ENCODE results near the gene LIPJ.

The LIPJ gene, protein sequence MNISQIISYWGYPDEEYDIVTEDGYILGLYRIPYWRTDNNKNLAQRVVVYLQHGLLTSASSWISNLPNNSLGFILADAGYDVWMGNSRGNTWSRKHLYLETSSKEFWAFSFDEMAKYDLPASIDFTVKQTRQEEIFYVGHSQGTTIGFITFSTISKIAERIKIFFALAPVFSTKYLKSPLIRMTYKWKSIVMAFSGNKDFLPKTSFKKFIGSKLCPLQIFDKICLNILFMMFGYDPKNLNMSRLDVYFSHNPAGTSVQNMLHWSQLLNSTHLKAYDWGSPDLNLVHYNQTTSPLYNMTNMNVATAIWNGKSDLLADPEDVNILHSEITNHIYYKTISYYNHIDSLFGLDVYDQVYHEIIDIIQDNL

DNA sequence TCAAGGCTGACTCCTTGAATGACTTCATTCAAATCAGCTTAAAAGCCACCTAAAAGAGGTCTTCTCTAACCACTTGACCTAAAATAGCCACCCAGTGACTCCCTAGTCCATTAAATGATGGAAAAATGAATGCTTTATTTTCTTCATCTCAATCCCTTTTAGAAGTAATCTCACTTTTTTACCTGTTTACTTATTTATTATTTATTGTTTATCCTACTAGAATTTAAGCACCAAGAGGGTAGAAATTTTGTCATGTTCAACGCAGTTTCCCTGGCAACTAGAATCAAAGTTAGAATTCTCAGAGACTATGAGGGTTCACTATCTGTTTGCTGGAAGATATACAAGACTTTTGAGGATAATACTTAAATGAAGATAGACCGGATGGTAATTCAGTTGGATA lies at the start of gene LIPJ:
Gene LIPJ (plus strand): TSS at position 301 of the 400 bp plus-strand sequence. CDS start 3,926 bp downstream, outside the sequence.
- H3K36me3 ChIP-seq (ENCODE audit: control insufficient read depth in 1 of 2, insufficient read depth in 2 of 2, low read length in 2 of 2) = no peaks in the 10 kb centered on the region
- H3K9ac ChIP-seq (ENCODE audit: low read depth in 1 of 2, low read length in 2 of 2) = no peak within 1 kb of the TSS
- H3K4me3 ChIP-seq (ENCODE audit: low read depth in 1 of 2, low read length in 2 of 2) = no peak within 1 kb of the TSS
- H3K27ac ChIP-seq (ENCODE audit: low read depth, low read length) = no peak within 1 kb of the TSS
- peaks cover 6 to 8% of the 10 kb centered on the region in 2 donors for H3K4me1 ChIP-seq (ENCODE audit: control insufficient read depth in 1 of 2, insufficient read depth in 2 of 2, low read length in 2 of 2)
- no peaks in the 10 kb centered on the region for H3K9me3 ChIP-seq (ENCODE audit: control insufficient read depth in 1 of 2, low read length in 2 of 2)
- no peaks in the 10 kb centered on the region for H3K27me3 ChIP-seq (ENCODE audit: control insufficient read depth in 1 of 2, insufficient read depth in 2 of 2, low read length in 2 of 2)

DNA sequence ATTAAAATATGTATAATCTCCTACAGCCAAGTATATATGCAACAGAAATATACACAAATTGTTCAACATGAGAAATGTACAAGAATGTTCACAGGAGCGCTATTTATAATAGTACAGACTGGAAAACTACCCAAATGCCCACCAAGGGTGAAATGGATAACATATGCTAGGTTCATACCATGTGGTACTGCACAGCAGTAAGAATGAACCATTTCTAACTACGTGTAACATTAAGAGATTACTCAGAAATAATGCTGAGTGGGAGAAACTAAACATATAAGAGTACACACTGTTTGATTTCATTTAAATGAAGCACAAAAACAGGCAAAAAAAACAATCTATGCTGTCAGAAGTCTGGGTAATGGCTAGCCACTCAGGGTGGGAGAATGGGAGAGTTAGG lies 49.2 kb upstream of the LIPJ start:
- Histone ChIP-seq H3K4me3 (ENCODE audit: low read depth in 1 of 2, low read length in 2 of 2) (no peak overlapping the region), H3K9ac (ENCODE audit: low read depth in 1 of 2, low read length in 2 of 2) (no peak overlapping the region), H3K27ac (ENCODE audit: low read depth, low read length) (no peak overlapping the region), H3K27me3 (ENCODE audit: control insufficient read depth in 1 of 2, insufficient read depth in 2 of 2, low read length in 2 of 2) (no peaks in the 10 kb centered on the region), H3K36me3 (ENCODE audit: control insufficient read depth in 1 of 2, insufficient read depth in 2 of 2, low read length in 2 of 2) (no peaks in the 10 kb centered on the region), H3K9me3 (ENCODE audit: control insufficient read depth in 1 of 2, low read length in 2 of 2) (no peaks in the 10 kb centered on the region), H3K4me1 (ENCODE audit: control insufficient read depth in 1 of 2, insufficient read depth in 2 of 2, low read length in 2 of 2) (no peaks in the 10 kb centered on the region)

DNA sequence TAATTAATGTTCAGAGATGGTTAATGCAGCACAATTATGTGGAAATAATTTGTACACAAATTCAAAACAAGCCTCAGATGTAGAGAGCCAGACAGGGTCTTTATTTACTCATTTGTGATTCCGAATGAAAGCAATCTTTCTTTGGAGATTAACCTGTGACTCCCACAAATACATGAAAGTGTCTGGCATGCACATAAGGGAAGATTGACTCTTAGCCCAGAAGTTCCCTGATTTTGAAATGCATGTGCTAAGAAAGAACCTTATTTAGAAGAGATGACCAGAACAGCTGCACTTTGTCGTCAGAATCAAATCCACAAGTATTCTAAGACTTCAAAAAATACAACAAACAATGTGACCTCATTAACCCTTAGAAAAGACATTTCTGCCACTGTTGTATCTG lies 48.5 kb upstream of the LIPJ start:
- no peak overlapping the region for H3K9ac ChIP-seq (ENCODE audit: low read depth in 1 of 2, low read length in 2 of 2)
- no peak overlapping the region for H3K27ac ChIP-seq (ENCODE audit: low read depth, low read length)
- no peaks in the 10 kb centered on the region for H3K9me3 ChIP-seq (ENCODE audit: control insufficient read depth in 1 of 2, low read length in 2 of 2)
- H3K4me1 ChIP-seq (ENCODE audit: control insufficient read depth in 1 of 2, insufficient read depth in 2 of 2, low read length in 2 of 2) = no peaks in the 10 kb centered on the region
- H3K27me3 ChIP-seq (ENCODE audit: control insufficient read depth in 1 of 2, insufficient read depth in 2 of 2, low read length in 2 of 2) = no peaks in the 10 kb centered on the region
- H3K4me3 ChIP-seq (ENCODE audit: low read depth in 1 of 2, low read length in 2 of 2) = no peak overlapping the region
- H3K36me3 ChIP-seq (ENCODE audit: control insufficient read depth in 1 of 2, insufficient read depth in 2 of 2, low read length in 2 of 2) = no peaks in the 10 kb centered on the region

DNA sequence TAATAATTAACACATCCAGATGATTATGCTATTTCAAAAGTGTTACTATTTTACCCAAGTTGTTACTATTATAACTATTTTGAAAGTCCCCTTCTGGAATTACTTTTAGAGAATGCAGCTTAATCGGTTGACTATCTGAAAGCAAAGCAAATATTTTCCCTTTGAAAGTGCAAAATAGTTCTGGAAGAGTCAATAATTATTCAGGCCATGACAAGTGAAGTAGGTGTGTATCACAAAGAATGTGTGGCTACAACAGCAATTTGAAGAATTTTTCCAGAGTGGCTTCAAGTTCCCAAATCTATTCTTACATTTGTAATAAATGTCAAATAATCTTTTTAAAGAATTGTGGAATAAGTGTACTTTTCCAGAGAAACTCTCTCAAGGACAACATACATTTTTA lies 46.2 kb upstream of the LIPJ start:
- H3K36me3 ChIP-seq (ENCODE audit: control insufficient read depth in 1 of 2, insufficient read depth in 2 of 2, low read length in 2 of 2) = no peaks in the 10 kb centered on the region
- no peaks in the 10 kb centered on the region for H3K27me3 ChIP-seq (ENCODE audit: control insufficient read depth in 1 of 2, insufficient read depth in 2 of 2, low read length in 2 of 2)
- no peaks in the 10 kb centered on the region for H3K4me1 ChIP-seq (ENCODE audit: control insufficient read depth in 1 of 2, insufficient read depth in 2 of 2, low read length in 2 of 2)
- no peaks in the 10 kb centered on the region for H3K9me3 ChIP-seq (ENCODE audit: control insufficient read depth in 1 of 2, low read length in 2 of 2)
- no peak overlapping the region for H3K27ac ChIP-seq (ENCODE audit: low read depth, low read length)
- H3K9ac ChIP-seq (ENCODE audit: low read depth in 1 of 2, low read length in 2 of 2) = no peak overlapping the region
- H3K4me3 ChIP-seq (ENCODE audit: low read depth in 1 of 2, low read length in 2 of 2) = no peak overlapping the region

DNA sequence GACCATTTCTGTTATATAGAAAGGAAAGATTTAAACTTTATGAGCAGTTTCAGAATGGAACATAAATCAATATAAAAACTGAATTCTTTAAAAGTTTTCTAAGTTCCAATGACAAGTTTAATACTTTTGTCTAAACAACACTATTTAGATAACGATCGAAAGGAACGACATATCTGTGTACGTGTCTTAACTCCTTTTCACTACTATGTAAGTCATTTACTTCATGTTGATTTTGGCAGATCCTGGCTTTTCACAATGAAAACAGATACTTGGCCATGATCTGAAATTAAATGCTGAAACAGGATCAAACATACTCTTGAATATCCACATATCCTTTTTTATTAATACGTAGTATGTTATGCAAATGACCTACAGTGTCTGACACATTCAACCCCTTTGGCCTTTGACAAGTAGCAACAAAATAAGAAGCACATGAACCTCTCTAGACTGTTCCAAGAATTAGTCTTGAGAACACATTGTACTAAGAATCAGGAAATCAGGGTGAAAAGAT lies 45.4 kb upstream of the LIPJ start:
- no peak overlapping the region for H3K27ac ChIP-seq (ENCODE audit: low read depth, low read length)
- no peaks in the 10 kb centered on the region for H3K27me3 ChIP-seq (ENCODE audit: control insufficient read depth in 1 of 2, insufficient read depth in 2 of 2, low read length in 2 of 2)
- no peaks in the 10 kb centered on the region for H3K9me3 ChIP-seq (ENCODE audit: control insufficient read depth in 1 of 2, low read length in 2 of 2)
- no peak overlapping the region for H3K4me3 ChIP-seq (ENCODE audit: low read depth in 1 of 2, low read length in 2 of 2)
- no peaks in the 10 kb centered on the region for H3K36me3 ChIP-seq (ENCODE audit: control insufficient read depth in 1 of 2, insufficient read depth in 2 of 2, low read length in 2 of 2)
- no peak overlapping the region for H3K9ac ChIP-seq (ENCODE audit: low read depth in 1 of 2, low read length in 2 of 2)
- no peaks in the 10 kb centered on the region for H3K4me1 ChIP-seq (ENCODE audit: control insufficient read depth in 1 of 2, insufficient read depth in 2 of 2, low read length in 2 of 2)

DNA sequence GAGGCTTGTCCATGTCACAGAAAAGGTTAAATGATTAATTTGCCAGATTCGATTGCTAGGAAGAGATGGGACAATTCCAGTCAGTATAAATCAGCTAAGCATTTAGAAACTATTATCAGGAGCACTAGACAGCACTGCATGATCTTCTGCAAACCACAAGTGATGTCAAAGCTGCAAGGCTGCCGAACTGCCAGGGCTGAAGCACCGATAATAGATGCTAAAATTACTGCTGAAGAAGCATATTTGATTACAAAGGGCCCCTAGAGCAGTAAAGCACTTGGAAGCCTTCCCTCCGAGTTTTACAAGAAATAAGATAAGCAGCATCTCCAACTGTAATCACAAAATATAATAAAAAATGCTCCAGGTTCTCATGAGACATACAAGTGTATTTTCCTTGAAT lies 44.0 kb upstream of the LIPJ start:
- no peak overlapping the region for H3K4me3 ChIP-seq (ENCODE audit: low read depth in 1 of 2, low read length in 2 of 2)
- H3K9ac ChIP-seq (ENCODE audit: low read depth in 1 of 2, low read length in 2 of 2) = no peak overlapping the region
- no peak overlapping the region for H3K27ac ChIP-seq (ENCODE audit: low read depth, low read length)
- H3K36me3 ChIP-seq (ENCODE audit: control insufficient read depth in 1 of 2, insufficient read depth in 2 of 2, low read length in 2 of 2) = no peaks in the 10 kb centered on the region
- H3K4me1 ChIP-seq (ENCODE audit: control insufficient read depth in 1 of 2, insufficient read depth in 2 of 2, low read length in 2 of 2) = no peaks in the 10 kb centered on the region
- no peaks in the 10 kb centered on the region for H3K27me3 ChIP-seq (ENCODE audit: control insufficient read depth in 1 of 2, insufficient read depth in 2 of 2, low read length in 2 of 2)
- no peaks in the 10 kb centered on the region for H3K9me3 ChIP-seq (ENCODE audit: control insufficient read depth in 1 of 2, low read length in 2 of 2)

DNA sequence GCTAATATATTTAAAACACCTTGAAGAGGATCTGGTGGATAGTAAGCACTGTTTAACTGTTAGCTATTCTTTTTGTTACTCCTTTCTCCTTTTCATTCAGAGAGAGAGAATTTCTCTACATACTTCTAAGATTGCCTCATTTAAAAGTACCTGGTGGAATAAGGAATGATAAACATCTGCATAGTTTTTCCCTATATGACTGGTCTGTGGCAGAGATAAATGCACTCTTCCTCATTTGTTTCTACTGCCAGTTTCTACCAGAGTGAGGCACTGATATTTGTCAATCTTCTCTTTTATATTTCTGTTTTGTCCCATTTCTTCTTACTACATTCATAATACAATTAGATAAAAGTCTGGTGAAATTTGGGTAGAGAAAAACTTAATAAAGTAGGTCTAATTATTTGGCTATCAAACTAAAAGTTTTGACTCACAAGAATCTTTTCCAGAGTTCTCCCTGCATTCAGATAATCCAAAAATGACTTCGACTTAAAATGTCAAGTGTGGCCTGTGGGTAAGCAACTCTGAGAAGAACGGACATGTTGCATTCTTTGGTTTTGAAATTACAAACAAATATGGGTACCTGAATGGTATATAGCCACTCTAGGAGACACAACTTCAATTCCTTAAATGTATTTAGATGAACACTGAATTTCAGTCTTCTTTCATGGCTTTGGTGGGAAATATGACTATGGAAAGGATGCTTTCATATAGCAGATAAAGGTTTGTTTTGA lies 42.3 kb upstream of the LIPJ start:
- H3K9me3 ChIP-seq (ENCODE audit: control insufficient read depth in 1 of 2, low read length in 2 of 2) = no peaks in the 10 kb centered on the region
- no peaks in the 10 kb centered on the region for H3K36me3 ChIP-seq (ENCODE audit: control insufficient read depth in 1 of 2, insufficient read depth in 2 of 2, low read length in 2 of 2)
- H3K4me3 ChIP-seq (ENCODE audit: low read depth in 1 of 2, low read length in 2 of 2) = no peak overlapping the region
- H3K27ac ChIP-seq (ENCODE audit: low read depth, low read length) = no peak overlapping the region
- H3K4me1 ChIP-seq (ENCODE audit: control insufficient read depth in 1 of 2, insufficient read depth in 2 of 2, low read length in 2 of 2) = no peaks in the 10 kb centered on the region
- no peak overlapping the region for H3K9ac ChIP-seq (ENCODE audit: low read depth in 1 of 2, low read length in 2 of 2)
- H3K27me3 ChIP-seq (ENCODE audit: control insufficient read depth in 1 of 2, insufficient read depth in 2 of 2, low read length in 2 of 2) = no peaks in the 10 kb centered on the region

DNA sequence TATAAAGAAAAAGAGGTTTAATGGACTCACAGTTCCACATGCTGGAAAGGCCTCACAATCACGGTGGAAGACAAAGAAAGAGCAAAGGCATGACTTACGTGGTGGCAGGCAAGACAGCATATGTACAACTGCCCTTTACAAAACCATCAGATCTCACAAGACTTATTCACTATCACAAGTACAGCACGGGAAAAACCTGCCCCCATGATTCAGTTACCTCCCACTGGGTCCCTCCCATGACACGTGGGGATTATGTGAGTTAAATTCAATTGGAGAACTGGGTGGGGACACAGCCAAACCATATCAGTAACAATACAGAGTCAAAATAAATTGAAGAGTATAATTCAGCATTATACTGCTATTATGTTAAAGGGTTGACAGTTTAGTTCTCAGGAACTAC lies 41.2 kb upstream of the LIPJ start:
- Histone ChIP-seq H3K27me3 (ENCODE audit: control insufficient read depth in 1 of 2, insufficient read depth in 2 of 2, low read length in 2 of 2) (no peaks in the 10 kb centered on the region), H3K4me3 (ENCODE audit: low read depth in 1 of 2, low read length in 2 of 2) (no peak overlapping the region), H3K27ac (ENCODE audit: low read depth, low read length) (no peak overlapping the region), H3K4me1 (ENCODE audit: control insufficient read depth in 1 of 2, insufficient read depth in 2 of 2, low read length in 2 of 2) (no peaks in the 10 kb centered on the region), H3K36me3 (ENCODE audit: control insufficient read depth in 1 of 2, insufficient read depth in 2 of 2, low read length in 2 of 2) (no peaks in the 10 kb centered on the region), H3K9me3 (ENCODE audit: control insufficient read depth in 1 of 2, low read length in 2 of 2) (no peaks in the 10 kb centered on the region), H3K9ac (ENCODE audit: low read depth in 1 of 2, low read length in 2 of 2) (no peak overlapping the region)

DNA sequence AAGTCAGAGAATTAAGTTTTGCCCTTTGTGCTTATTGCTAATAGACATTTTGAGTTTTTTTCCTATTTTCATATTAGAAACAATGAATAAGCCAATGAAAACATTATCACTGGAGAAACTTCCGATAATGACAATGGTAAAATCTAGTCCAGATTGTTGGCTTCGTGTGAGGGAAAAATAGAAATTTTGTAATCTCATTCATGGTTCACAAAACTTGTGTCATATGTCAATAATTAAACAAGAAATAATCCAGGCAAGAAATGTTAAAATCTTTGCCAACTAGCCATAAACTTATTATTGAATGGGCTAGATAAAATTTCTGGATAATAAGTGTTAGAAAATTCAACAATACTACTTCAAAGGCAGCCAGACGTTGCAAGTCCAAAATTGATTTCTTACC lies 40.1 kb upstream of the LIPJ start:
- H3K9me3 ChIP-seq (ENCODE audit: control insufficient read depth in 1 of 2, low read length in 2 of 2) = no peaks in the 10 kb centered on the region
- H3K4me1 ChIP-seq (ENCODE audit: control insufficient read depth in 1 of 2, insufficient read depth in 2 of 2, low read length in 2 of 2) = no peaks in the 10 kb centered on the region
- H3K9ac ChIP-seq (ENCODE audit: low read depth in 1 of 2, low read length in 2 of 2) = no peak overlapping the region
- no peak overlapping the region for H3K4me3 ChIP-seq (ENCODE audit: low read depth in 1 of 2, low read length in 2 of 2)
- H3K36me3 ChIP-seq (ENCODE audit: control insufficient read depth in 1 of 2, insufficient read depth in 2 of 2, low read length in 2 of 2) = no peaks in the 10 kb centered on the region
- H3K27ac ChIP-seq (ENCODE audit: low read depth, low read length) = no peak overlapping the region
- H3K27me3 ChIP-seq (ENCODE audit: control insufficient read depth in 1 of 2, insufficient read depth in 2 of 2, low read length in 2 of 2) = no peaks in the 10 kb centered on the region

DNA sequence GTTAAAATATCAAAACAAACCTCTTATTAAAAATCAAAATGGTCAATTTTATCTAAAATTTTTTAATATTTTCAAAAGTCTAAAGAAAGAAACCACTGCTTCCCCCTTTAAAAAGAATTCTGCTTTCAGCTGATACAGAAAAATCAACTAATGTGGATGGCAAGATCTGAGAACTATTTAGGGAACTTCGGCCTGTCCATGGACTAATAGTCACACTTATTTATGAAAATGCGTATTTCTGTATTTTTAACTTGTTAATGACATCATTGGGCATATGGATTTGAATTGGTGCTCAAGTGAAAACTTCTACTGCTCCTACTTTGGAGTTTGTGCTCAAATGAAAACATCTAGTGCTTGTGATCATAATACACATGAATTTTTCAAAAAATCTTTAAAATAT lies 35.3 kb upstream of the LIPJ start:
- H3K4me3 ChIP-seq (ENCODE audit: low read depth in 1 of 2, low read length in 2 of 2) = no peak overlapping the region
- H3K36me3 ChIP-seq (ENCODE audit: control insufficient read depth in 1 of 2, insufficient read depth in 2 of 2, low read length in 2 of 2) = no peaks in the 10 kb centered on the region
- no peak overlapping the region for H3K27ac ChIP-seq (ENCODE audit: low read depth, low read length)

More for the DNA sequence above, 35.3 kb upstream of the LIPJ start:
- H3K9me3 ChIP-seq (ENCODE audit: control insufficient read depth in 1 of 2, low read length in 2 of 2) = no peaks in the 10 kb centered on the region
- H3K4me1 ChIP-seq (ENCODE audit: control insufficient read depth in 1 of 2, insufficient read depth in 2 of 2, low read length in 2 of 2) = no peaks in the 10 kb centered on the region
- no peaks in the 10 kb centered on the region for H3K27me3 ChIP-seq (ENCODE audit: control insufficient read depth in 1 of 2, insufficient read depth in 2 of 2, low read length in 2 of 2)
- H3K9ac ChIP-seq (ENCODE audit: low read depth in 1 of 2, low read length in 2 of 2) = no peak overlapping the region

All from duodenal mucosa (tissue), 2 donors.